ENCODE results near the gene CYP4F8. TPM values are rescaled to one million over a fixed set of nuclear protein-coding genes. Genes with fewer than 3 reads are reported as not detected.
"Not testable (repeated sequence)": the region's sequence is repeated elsewhere in the genome, so short reads cannot be mapped to it uniquely, and the experiment has no call there.

The CYP4F8 gene
- total and polyA plus RNA-seq, 7 experiments from 2014 or later: not detected

DNA sequence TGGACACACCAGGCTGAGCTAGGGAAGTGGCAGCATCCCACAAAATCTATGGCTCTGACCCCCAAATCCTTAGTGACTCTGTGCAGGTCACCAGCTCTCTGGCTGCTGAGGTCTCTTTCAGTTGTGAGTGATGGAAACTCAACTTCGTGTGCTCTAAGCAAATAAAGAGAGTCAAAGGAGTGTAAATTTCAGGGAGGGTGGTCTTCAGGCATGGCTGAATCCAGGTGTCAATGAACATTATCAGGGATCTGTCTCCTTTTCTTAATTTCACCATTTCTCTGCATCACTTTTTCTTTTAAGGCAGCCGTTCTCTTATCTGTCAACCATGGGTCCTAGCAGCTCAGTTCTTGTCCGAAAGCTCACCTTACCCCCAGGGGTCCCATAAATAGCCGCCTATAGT is 64.1 kb downstream of the CYP4F8 start:
- H3K9me3 Mint-ChIP-seq: peaks cover 0 to 8% (median 0%) of the 10 kb centered on the region in 11 donors
- peaks cover 0 to 6% (median 2%) of the 10 kb centered on the region in 5 donors for H3K36me3 Mint-ChIP-seq
- H3K4me3 ChIP-seq (ENCODE audit: low read length): no peak overlapping the region
- ATAC-seq (no peak), DNase-seq (no peak)
- no peak overlapping the region for H3K27ac Mint-ChIP-seq
- H3K4me1 Mint-ChIP-seq: peaks cover 0 to 33% (median 5%) of the 10 kb centered on the region in 7 donors
- POLR2A ChIA-PET: interaction anchor here (0.6 kb wide), 1 partner anchor 57 kb away, joined by 3 read pairs; no protein-coding TSS in a partner anchor
- no peak overlapping the region for H3K27ac ChIP-seq (ENCODE audit: low read depth, low read length)
- H3K36me3 ChIP-seq (ENCODE audit: control insufficient read depth in 2 of 3, insufficient read depth in 3 of 3, low read length in 3 of 3): no peaks in the 10 kb centered on the region
- CTCF ChIA-PET: interaction anchor here (0.9 kb wide), 1 partner anchor 49 kb away, joined by 4 read pairs; no protein-coding TSS in a partner anchor
- no peaks in the 10 kb centered on the region for H3K4me1 ChIP-seq (ENCODE audit: control insufficient read depth in 2 of 2, insufficient read depth in 2 of 2, low read length in 2 of 2)
- intact Hi-C loops (cut with micrococcal nuclease): no loop called here
- no peak overlapping the region for H3K4me3 Mint-ChIP-seq
- peaks cover 0 to 37% (median 29%) of the 10 kb centered on the region in 5 donors for H3K27me3 Mint-ChIP-seq
- no peaks in the 10 kb centered on the region for H3K27me3 ChIP-seq (ENCODE audit: control insufficient read depth in 2 of 2, insufficient read depth in 2 of 2, low read length in 2 of 2)
- H3K9me3 ChIP-seq (ENCODE audit: control insufficient read depth in 2 of 3, low read length in 3 of 3): no peaks in the 10 kb centered on the region

DNA sequence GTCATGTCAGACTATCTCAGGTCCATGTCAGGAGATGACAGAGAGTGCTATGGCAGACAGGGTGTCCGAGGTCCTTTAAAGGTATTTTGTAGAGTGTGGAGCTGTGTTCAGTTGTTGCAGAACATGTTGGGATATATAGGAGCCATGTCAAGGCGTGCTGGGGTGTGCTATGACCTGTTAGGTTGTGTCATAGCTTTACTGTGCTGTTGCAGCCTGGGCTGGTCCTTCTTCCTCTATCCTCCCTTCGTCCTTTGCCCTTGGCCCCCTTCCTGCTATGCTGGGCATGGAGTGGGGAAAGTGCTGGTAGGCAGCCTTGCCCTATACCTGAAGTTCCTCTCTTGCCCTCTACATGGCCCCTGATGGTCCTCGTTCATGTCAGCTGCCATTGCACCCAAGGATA is 64.8 kb downstream of the CYP4F8 start:
- POLR2A ChIA-PET: interaction anchor here (0.6 kb wide), 1 partner anchor 57 kb away, joined by 3 read pairs; no protein-coding TSS in a partner anchor
- DNase-seq, H3K4me3 Mint-ChIP-seq: not testable (repeated sequence)

More for the DNA sequence above, 64.8 kb downstream of the CYP4F8 start:
- H3K36me3 Mint-ChIP-seq; H3K4me1 ChIP-seq (ENCODE audit: control insufficient read depth in 2 of 2, insufficient read depth in 2 of 2, low read length in 2 of 2); H3K9me3 Mint-ChIP-seq; intact Hi-C loops (cut with micrococcal nuclease); H3K27ac Mint-ChIP-seq; H3K4me3 ChIP-seq (ENCODE audit: low read length); H3K9me3 ChIP-seq (ENCODE audit: control insufficient read depth in 2 of 3, low read length in 3 of 3); H3K27me3 ChIP-seq (ENCODE audit: control insufficient read depth in 2 of 2, insufficient read depth in 2 of 2, low read length in 2 of 2); H3K36me3 ChIP-seq (ENCODE audit: control insufficient read depth in 2 of 3, insufficient read depth in 3 of 3, low read length in 3 of 3); ATAC-seq; H3K27ac ChIP-seq (ENCODE audit: low read depth, low read length): not testable (repeated sequence)
- Mint-ChIP-seq H3K4me1 (peaks cover 0 to 26% (median 0%) of the 10 kb centered on the region in 7 donors), H3K27me3 (peaks cover 0 to 44% (median 37%) of the 10 kb centered on the region in 5 donors)
- CTCF ChIA-PET: interaction anchor here (0.6 kb wide), 1 partner anchor 781 kb away, joined by 6 read pairs; no protein-coding TSS in a partner anchor

Other genes starting within 250 kb of the CYP4F8 start
- gene AKAP8, start 235.4 kb upstream of the CYP4F8 start, total RNA-seq: 10 to 100 TPM; 60.0 to 81.2 (median 80.2) TPM
- 10 to 100 TPM; 11.9 to 21.1 TPM for gene AKAP8, start 235.4 kb upstream of the CYP4F8 start, polyA plus RNA-seq
- gene AKAP8L, start 196.2 kb upstream of the CYP4F8 start, total RNA-seq: 100 to 1,000 TPM in 4 of 5 experiments, 10 to 100 TPM in 1; 81.2 to 208 (median 146) TPM
- gene AKAP8L, start 196.2 kb upstream of the CYP4F8 start, polyA plus RNA-seq: 10 to 100 TPM; 39.9 to 92.9 TPM
- 10 to 100 TPM; 20.1 to 34.9 (median 24.8) TPM for gene WIZ, start 165.3 kb upstream of the CYP4F8 start, total RNA-seq
- 1 to 10 TPM in 1 of 2 donors, under 1 TPM in 1; 0.91 to 1.6 TPM for gene WIZ, start 165.3 kb upstream of the CYP4F8 start, polyA plus RNA-seq
- gene RASAL3, start 150.7 kb upstream of the CYP4F8 start, total RNA-seq: 100 to 1,000 TPM; 138 to 214 (median 159) TPM
- gene RASAL3, start 150.7 kb upstream of the CYP4F8 start, polyA plus RNA-seq: 100 to 1,000 TPM in 1 of 2 donors, 10 to 100 TPM in 1; 38.5 to 120 TPM
- under 1 TPM in 3 of 5 experiments, not detected in 2; 0.21 to 0.65 (median 0.49) TPM for gene PGLYRP2, start 135.7 kb upstream of the CYP4F8 start, total RNA-seq
- gene PGLYRP2, start 135.7 kb upstream of the CYP4F8 start, polyA plus RNA-seq: under 1 TPM; 0.25 to 0.53 TPM
- 1 to 10 TPM in 1 of 5 experiments, under 1 TPM in 3, not detected in 1; 0.24 to 3.6 (median 0.28) TPM for gene CYP4F22, start 106.7 kb upstream of the CYP4F8 start, total RNA-seq
- under 1 TPM in 1 of 2 donors, not detected in 1; 0.15 TPM for gene CYP4F22, start 106.7 kb upstream of the CYP4F8 start, polyA plus RNA-seq
- under 1 TPM in 2 of 5 experiments, not detected in 3; 0.34 to 0.81 TPM for gene CYP4F3, start 25.7 kb downstream of the CYP4F8 start, total RNA-seq
- gene CYP4F3, start 25.7 kb downstream of the CYP4F8 start, polyA plus RNA-seq: not detected
- 1 to 10 TPM in 2 of 5 experiments, under 1 TPM in 2, not detected in 1; 0.50 to 1.6 (median 0.96) TPM for gene CYP4F12, start 57.9 kb downstream of the CYP4F8 start, total RNA-seq
- not detected for gene CYP4F12, start 57.9 kb downstream of the CYP4F8 start, polyA plus RNA-seq
- gene OR10H2, start 112.8 kb downstream of the CYP4F8 start, total RNA-seq: not detected
- not detected for gene OR10H2, start 112.8 kb downstream of the CYP4F8 start, polyA plus RNA-seq
- not detected for gene OR10H3, start 122.8 kb downstream of the CYP4F8 start, total RNA-seq
- not detected for gene OR10H3, start 122.8 kb downstream of the CYP4F8 start, polyA plus RNA-seq
- not detected for gene OR10H5, start 172.4 kb downstream of the CYP4F8 start, total RNA-seq
- not detected for gene OR10H5, start 172.4 kb downstream of the CYP4F8 start, polyA plus RNA-seq
- under 1 TPM in 1 of 5 experiments, not detected in 4; 0.22 TPM for gene OR10H1, start 200.4 kb downstream of the CYP4F8 start, total RNA-seq
- not detected for gene OR10H1, start 200.4 kb downstream of the CYP4F8 start, polyA plus RNA-seq